ENCODE results near the gene SFMBT1.

- TF ChIP-seq CTCF (conservative IDR thresholded peaks at IDR 0.05) (no peak), EZH2 (IDR thresholded peaks at IDR 0.05; ENCODE audit: low read depth) (no peak)
Observed at GRCh38 chr3:53078656-53079055, 32.8 kb upstream of the SFMBT1 start.

Data from PC-9 (cell line).